Femur (tissue), 1 donor: ENCODE measurements around the gene NT5C3B.
"Not testable (repeated sequence)": the region's sequence is repeated elsewhere in the genome, so short reads cannot be mapped to it uniquely, and the experiment has no call there.

Source experiments
- DNase-seq: peaks from one replicate; pipeline ENCODE4 v3.0.0-alpha.2; 2017

NT5C3B gene

DNA sequence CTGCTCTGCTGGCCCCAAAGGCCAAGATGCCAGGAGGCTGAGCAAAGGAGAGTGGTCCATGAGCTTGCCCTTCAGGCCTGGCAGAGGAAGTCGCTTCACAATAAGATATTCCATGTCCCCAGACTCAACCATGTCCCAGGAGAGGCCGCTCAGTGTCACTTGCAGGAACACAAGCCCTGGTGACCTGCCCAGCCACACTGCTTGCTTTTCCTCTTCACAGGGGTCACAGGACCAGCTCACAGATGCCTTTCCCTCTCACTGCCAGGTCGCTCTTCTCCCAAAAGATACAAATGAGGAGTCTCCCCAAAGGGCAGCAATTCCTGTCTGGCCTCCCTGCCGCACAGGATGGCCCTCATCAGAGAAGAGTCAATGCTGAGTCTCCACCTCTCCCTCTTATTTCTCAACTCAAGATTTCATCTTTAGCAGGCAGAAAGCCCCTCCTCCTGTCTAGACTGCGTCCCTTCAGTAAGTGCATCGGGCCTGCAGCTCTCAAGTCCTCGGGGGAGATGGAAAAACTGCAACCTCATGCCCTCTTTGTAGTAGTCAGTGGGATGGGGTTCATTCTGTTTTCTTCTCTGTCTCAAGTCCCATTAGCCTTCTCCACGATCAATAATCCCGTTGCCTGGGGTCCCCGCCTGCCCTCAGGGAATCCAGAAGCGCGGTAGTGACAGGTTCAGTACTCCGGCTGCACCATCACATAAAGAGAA lies 54.5 kb downstream of the NT5C3B start:
- no peak for DNase-seq

DNA sequence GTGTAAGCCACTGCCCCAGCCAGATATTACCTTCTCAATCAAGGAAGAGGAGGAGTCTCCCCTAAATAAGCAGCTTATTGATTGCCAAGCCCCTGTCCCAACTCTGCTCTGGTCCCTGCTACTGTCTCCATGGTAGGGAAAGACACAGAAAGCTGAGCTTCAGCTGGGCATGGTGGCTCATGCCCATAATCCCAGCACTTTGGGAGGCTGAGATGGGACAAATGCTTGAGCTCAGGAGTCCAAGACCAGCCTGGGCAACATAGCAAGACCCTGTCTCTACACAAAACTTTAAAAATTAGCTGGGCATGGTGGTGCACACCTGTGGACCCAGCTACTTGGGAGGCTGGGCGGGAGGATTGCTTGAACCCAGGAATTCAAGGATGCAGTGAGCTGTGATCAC lies 56.1 kb downstream of the NT5C3B start:
- no peak for DNase-seq

DNA sequence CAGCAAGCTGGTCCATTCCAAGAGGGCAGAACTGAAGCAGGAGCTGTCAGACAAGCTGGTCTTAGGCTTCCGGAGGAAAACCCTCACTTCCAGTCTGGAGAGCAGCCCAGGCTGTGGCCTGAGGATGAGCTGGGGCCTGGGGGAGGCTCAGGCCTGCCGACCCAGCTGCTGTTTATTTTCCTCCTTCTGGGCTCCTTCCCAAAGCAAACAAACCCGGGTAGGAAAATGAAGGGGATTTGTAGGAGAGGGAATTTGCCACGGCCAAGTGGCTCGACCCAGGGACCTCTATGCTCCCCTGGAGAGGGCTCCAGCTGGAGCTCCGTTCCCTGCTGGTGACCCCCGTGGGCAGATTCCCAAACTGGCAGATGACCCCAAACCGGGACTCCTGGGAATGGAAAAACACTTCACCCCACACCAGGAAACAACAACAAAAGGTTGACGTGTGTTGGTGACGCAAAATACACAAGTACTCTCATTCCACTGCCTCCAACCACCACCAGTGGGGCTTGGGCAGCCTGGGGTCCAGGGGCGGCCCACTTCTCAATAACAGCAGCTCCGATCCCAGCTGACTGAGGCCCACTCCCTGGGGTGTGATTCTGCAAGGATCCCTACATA lies 58.4 kb downstream of the NT5C3B start:
- DNase-seq = peak; percentile 93

DNA sequence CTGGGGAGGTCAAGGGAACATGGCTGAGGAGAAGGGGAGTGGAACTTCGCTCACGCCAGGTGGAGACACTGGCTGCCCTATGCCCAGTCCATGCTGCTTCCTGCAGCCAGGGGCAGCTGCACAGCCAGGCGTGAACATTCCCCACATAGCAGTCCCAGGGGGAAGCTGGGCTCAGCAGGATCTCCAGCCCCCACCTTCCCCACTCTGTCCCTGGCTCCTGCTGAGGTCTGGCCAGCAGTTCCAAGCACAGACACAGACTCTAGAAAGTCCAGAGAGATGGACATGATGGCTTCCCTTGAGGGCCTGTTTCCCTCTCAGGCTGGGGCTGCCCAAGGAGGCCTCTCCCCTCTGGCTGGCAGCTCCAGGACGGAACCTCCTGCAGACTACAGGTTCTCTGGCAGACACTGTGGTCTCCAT lies 58.9 kb downstream of the NT5C3B start:
- peak; percentile 73 for DNase-seq

DNA sequence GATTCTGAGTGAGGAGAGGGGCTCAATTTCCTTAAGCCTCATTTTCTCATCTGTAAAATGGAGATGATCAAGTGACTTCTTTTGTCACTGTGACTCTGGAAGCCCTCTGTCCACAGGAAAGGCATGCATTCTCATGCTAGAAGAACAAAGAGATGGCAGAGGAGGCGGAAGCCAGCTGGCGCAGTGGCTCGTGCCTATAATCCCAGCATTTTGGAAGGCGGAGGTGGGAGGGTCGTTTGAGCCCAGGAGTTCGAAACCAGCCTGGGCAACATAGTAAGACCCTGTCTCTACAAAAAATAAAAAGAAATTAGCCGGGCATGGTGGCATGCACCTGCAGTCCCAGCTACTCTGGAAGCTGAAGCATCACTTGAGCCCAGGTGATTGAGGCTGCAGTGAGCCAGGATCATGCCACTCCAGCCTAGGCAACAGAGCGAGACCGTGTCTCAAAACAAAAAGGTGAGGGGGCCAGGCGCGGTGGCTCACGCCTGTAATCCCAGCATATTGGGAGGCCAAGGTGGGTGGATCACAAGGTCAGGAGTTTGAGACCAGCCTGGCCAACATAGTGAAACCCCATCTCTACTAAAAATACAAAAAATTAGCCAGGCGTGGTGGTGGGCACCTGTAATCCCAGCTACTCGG lies 59.7 kb downstream of the NT5C3B start:
- not testable (repeated sequence) for DNase-seq

DNA sequence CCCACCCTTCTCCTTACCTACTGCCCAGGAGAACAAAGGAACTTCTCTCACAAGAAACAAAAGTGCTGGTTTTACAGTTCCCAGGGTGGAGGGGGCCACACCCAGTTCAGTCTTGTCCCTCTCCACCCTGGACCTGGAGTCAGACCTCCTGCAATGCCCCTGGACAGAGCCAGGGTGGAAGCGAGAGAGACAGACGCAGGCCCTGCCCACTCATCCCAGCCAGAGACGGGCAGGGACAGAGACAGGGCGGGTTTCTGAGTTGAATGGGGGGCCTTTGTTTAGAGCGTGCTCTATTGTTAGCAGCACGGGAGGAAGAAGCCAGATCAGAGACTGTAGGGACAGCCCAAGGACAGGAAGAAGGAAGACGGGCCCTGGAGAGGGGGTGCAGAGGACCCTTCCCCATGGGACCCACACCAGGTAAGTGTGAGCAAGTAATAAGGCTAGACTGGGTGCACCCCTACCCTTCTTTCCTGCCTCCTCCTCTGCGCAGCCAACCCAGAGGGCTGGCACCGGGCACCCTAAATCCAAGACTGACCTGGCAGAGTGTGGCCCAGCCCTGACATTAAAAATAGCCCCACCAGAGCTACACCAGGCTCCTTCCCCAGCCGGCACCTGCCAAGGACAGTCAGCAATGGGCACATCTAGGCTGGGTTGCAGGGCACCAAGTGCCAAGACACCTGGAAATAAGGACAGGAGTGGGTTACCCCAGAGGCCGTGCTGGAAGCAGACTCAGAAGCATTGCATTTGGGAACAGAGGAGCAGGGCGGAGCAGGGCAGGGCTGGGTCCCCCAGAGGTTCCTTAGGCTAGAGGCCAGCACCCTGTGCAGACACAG lies 60.4 kb downstream of the NT5C3B start:
- no peak for DNase-seq
